Measurements from ENCODE around the gene OBP2A. TPM values are rescaled to one million over a fixed set of nuclear protein-coding genes. Genes with fewer than 3 reads are reported as not detected.
"Not testable (repeated sequence)": the region's sequence is repeated elsewhere in the genome, so short reads cannot be mapped to it uniquely, and the experiment has no call there.

Gene OBP2A
- total RNA-seq, 1 donor from 2014 or later, result not detected

DNA sequence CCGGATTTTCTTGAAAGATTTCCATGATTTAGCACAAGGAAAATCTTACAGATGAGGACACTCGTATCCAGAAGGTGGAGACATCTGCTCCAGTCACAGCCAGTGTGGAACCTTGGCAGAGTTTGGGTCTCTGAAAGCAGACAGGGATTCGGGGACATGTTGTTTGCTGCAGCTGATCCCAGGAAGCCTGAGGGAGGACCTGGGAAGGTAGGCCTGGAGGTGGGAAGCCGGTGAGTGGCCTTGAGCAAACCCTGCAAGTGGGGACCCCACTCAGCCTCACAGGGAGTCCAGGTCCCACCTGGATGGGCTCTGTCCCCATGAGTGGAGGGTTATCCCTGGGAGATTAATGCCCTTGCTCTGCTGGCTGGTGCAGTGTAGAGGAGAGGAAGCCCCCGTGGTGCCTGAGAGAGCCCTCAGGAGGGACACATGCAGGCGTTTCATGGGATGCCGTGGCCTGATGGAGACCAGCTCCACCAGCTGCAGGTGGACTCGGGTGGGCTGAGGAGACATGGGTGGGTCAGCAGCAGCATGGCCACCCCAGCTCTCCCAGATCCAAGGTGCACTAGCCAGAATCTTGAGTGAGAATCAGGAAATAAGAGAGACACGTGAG lies 37.6 kb upstream of the OBP2A start:
- intact Hi-C loops (cut with micrococcal nuclease), result no loop called here
- ChIA-PET POLR2A (no interaction called here), CTCF (no interaction called here)
- Mint-ChIP-seq H3K4me1 (peaks cover 4% of the 10 kb centered on the region), H3K27ac (no peak overlapping the region), H3K27me3 (no peaks in the 10 kb centered on the region), H3K36me3 (ENCODE audit: low read depth) (peaks cover 19% of the 10 kb centered on the region), H3K4me3 (no peak overlapping the region), H3K9me3 (peaks cover 10% of the 10 kb centered on the region)
- TF ChIP-seq, protein P1, sequence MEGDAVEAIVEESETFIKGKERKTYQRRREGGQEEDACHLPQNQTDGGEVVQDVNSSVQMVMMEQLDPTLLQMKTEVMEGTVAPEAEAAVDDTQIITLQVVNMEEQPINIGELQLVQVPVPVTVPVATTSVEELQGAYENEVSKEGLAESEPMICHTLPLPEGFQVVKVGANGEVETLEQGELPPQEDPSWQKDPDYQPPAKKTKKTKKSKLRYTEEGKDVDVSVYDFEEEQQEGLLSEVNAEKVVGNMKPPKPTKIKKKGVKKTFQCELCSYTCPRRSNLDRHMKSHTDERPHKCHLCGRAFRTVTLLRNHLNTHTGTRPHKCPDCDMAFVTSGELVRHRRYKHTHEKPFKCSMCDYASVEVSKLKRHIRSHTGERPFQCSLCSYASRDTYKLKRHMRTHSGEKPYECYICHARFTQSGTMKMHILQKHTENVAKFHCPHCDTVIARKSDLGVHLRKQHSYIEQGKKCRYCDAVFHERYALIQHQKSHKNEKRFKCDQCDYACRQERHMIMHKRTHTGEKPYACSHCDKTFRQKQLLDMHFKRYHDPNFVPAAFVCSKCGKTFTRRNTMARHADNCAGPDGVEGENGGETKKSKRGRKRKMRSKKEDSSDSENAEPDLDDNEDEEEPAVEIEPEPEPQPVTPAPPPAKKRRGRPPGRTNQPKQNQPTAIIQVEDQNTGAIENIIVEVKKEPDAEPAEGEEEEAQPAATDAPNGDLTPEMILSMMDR (IDR thresholded peaks at IDR 0.05), result no peak
- ATAC-seq (ENCODE audit: low read depth) (no peak), DNase-seq (no peak)

DNA sequence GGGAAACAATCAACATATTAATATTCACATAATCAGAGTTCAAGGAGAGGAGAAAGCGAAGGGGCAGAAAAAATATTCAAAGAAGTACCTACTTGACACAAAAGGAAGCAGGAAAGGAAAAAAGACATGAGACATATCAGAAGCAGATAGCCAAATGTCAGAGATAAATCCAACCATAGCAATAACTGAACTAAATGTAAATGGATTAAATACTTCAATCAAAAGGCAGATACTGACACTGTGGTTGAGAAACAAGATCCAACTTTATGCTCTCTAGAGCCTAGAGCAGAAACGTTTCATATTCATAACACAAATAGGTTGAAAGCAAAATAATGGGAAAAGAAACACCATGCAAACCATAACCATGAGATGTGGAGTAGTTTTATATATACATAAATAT lies 36.5 kb upstream of the OBP2A start:
- Mint-ChIP-seq H3K4me1 (peaks cover 3% of the 10 kb centered on the region), H3K27ac (no peak overlapping the region), H3K9me3 (peaks cover 10% of the 10 kb centered on the region), H3K27me3 (no peaks in the 10 kb centered on the region), H3K36me3 (ENCODE audit: low read depth) (peaks cover 8% of the 10 kb centered on the region), H3K4me3 (no peak overlapping the region)
- DNase-seq (no peak), ATAC-seq (ENCODE audit: low read depth) (no peak)
- TF ChIP-seq, protein P1 (IDR thresholded peaks at IDR 0.05), result no peak
- intact Hi-C loops (cut with micrococcal nuclease), result no loop called here
- POLR2A ChIA-PET, result no interaction called here
- CTCF ChIA-PET, result no interaction called here

- peaks cover 1% of the 10 kb centered on the region for H3K27me3 Mint-ChIP-seq
- TF ChIP-seq, protein P1 (IDR thresholded peaks at IDR 0.05), result no peak
- DNase-seq (no peak), ATAC-seq (ENCODE audit: low read depth) (no peak)
- H3K4me3 Mint-ChIP-seq, result no peak overlapping the region
- H3K4me1 Mint-ChIP-seq, result no peaks in the 10 kb centered on the region
- no peak overlapping the region for H3K27ac Mint-ChIP-seq
- intact Hi-C loops (cut with micrococcal nuclease), result no loop called here
- peaks cover 10% of the 10 kb centered on the region for H3K9me3 Mint-ChIP-seq
- CTCF ChIA-PET, result no interaction called here
- no peaks in the 10 kb centered on the region for H3K36me3 Mint-ChIP-seq (ENCODE audit: low read depth)
- POLR2A ChIA-PET, result no interaction called here
Measured at GRCh38 chr9:135512241-135512603, 33.7 kb upstream of the OBP2A start.

DNA sequence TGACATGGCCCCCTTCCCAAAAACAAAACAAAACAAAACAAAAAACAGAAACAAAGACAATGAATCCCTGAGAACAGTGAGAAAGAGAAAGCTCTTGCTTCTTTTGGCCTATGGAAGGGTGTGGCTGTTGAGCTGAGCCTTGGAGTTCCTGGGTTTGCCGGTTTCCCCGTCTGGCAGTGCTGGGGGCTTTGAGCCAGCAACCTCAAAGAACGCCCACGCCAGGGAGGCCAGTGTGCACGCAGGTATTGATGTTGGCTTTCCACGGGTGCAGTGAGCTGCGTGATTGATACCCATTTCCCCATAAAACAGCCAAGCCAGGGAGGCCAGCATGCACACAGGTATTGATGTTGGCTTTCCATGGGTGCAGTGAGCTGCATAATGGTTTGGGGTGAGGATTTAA lies 33.0 kb upstream of the OBP2A start:
- DNase-seq (no peak), ATAC-seq (ENCODE audit: low read depth) (no peak)
- Mint-ChIP-seq H3K27me3 (peaks cover 5% of the 10 kb centered on the region), H3K9me3 (peaks cover 10% of the 10 kb centered on the region), H3K36me3 (ENCODE audit: low read depth) (no peaks in the 10 kb centered on the region), H3K27ac (no peak overlapping the region), H3K4me3 (no peak overlapping the region), H3K4me1 (no peaks in the 10 kb centered on the region)
- TF ChIP-seq, protein P1 (IDR thresholded peaks at IDR 0.05), result no peak
- POLR2A ChIA-PET, result no interaction called here
- intact Hi-C loops (cut with micrococcal nuclease), result no loop called here
- CTCF ChIA-PET, result no interaction called here

DNA sequence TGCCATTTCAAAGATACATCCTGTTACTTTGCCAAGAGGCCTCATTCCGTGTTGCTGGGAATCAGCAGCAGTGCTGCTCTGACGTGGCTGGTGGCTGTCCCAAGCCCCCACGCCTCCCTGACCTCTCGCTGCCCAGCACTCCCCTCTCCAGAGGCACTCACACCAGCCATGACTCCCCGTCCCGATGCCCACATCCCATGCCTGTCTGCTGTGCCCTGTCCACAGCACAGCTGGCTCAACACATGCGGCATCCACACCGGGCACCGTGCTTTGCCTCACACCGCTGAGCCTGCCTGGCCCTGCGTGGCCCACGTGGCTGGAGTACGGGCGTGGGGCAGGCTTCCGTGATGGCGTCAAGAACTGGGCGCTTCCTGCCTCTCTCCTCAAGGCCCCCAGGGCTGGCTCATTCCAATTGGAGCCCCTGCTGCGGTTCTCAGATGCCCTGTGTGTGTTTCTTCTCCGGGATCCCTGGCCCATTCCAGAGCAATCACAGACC lies 32.5 kb upstream of the OBP2A start:
- ATAC-seq (ENCODE audit: low read depth) (no peak), DNase-seq (no peak)
- intact Hi-C loops (cut with micrococcal nuclease), result no loop called here
- CTCF ChIA-PET, result no interaction called here
- Mint-ChIP-seq H3K4me3 (no peak overlapping the region), H3K27me3 (peaks cover 5% of the 10 kb centered on the region), H3K36me3 (ENCODE audit: low read depth) (no peaks in the 10 kb centered on the region), H3K9me3 (peaks cover 10% of the 10 kb centered on the region), H3K4me1 (no peaks in the 10 kb centered on the region), H3K27ac (no peak overlapping the region)
- TF ChIP-seq, protein P1 (IDR thresholded peaks at IDR 0.05), result no peak
- POLR2A ChIA-PET, result no interaction called here

DNA sequence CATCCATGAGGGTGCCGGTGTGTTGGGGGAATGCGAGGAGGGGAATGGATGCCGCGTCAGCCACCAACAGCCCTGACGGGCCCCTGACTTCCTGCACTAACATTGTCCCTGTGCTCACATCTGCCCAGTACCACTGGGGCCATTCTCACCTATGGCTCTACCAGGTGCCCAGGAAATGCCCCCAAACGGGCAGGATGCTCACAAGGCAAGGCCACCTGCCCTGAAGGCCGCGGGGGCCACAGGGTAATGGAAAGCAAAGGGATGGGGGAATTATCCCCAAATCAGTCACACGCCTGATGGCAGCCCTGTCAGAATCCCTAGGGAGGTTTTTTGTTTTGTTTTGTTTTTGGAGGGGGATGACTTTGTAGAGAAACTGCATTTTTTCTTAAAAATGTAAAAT lies 32.0 kb upstream of the OBP2A start:
- H3K27me3 Mint-ChIP-seq; H3K9me3 Mint-ChIP-seq; ATAC-seq (ENCODE audit: low read depth); H3K4me3 Mint-ChIP-seq; intact Hi-C loops (cut with micrococcal nuclease); H3K36me3 Mint-ChIP-seq (ENCODE audit: low read depth); CTCF ChIA-PET; POLR2A ChIA-PET; H3K27ac Mint-ChIP-seq; DNase-seq; H3K4me1 Mint-ChIP-seq: not testable (repeated sequence)
